ENCODE data around the gene C1orf21.

Gene C1orf21

DNA sequence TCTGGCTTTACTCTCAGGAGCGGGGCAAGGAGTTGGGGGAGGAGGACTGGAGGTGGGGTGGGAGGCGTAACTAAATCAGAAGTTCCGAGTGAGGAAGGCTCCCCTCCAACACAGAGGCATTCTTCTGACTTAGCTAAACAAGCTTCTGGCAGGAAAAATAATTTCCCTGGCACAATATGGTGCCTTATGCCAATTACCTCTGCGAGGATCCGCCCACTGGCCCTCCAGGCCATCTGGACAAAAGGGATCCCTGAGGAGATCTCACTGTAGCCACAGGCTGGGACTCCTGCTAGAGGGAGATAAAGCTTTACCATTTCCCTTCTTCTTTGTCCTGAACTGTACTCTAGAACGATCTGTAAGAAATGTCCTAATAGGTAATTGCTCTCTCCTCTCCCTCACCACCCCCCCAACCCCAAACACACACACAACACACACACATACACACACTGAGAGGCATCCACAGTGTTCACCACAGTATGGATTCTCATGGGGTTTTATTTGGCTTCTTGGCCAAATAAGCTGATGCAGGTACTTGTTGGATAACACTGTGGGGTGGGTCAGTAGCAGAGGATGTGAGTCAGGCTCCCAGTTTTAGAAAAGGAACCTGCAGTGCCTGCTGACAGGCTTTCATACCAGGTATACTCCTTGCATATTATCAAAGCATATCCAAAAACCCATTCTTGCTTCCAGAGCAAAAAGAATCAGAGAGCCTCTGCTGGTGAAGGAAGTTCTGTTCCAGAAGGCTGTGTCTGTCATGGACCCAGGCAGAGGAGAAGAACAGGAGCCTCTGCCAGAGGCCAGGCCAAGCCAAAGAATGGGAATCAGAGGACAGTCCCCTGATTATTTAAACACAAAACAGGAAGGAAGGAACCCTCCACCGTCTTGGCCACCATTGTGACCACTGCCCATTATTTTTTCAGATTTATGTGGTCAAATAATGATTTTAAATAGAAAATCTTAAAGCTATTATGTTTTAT, 169.1 kb downstream of the C1orf21 start:
- no peak for DNase-seq (ENCODE audit: low read depth, low spot score)

DNA sequence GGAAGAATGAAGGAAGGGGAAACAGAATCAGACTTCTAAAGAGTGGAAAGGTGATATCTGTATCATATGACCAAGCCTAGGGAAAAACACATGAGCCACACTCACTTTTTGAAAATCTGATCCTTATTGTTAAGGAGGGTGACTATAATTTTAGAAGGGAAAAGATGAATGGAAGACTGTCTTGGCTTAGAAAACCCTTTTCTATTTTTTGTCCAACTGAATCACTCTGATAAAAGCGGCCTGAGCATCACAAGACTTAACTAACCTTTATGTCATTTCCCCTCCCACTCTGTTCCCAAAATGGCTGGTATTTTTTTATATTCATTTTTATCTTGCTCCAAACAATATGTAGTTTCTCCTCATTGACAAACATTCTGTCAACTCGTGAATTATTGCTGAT, 169.8 kb downstream of the C1orf21 start:
- no peak for DNase-seq (ENCODE audit: low read depth, low spot score)

- DNase-seq (ENCODE audit: low read depth, low spot score), result no peak
These were observed 170.9 kb downstream of the C1orf21 start for GRCh38 chr1:184557423-184558347.

- no peak for DNase-seq (ENCODE audit: low read depth, low spot score)
These were observed 171.9 kb downstream of the C1orf21 start for GRCh38 chr1:184558691-184559090.

DNA sequence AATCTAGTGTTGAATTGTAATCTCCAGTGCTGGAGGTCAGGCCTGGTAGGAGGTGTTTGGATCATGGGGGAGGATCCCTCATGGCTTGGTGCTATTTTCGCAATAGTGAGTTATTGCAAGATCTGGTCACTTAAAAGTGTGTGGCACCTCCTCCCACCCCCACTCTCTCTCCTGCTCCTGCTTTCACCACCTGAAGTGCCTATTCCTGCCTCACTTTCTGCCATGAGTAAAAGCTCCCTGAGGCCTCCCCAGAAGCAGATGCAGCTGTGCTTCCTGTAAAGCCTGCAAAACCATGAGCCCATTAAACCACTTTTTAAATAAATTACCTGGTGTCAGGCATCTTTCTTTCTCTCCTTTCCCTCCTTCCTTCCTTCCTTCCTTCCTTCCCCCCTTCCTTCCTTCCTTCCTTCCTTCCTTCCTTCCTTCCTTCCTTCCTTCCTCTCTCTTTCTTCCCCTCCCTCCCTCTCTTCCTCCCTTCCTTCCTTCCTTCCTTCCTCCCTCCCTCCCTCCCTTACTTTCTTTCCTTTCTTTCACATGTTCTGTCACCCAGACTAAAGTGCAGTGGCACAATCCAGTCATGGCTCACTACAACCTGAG, 172.4 kb downstream of the C1orf21 start:
- DNase-seq (ENCODE audit: low read depth, low spot score), result no peak

DNA sequence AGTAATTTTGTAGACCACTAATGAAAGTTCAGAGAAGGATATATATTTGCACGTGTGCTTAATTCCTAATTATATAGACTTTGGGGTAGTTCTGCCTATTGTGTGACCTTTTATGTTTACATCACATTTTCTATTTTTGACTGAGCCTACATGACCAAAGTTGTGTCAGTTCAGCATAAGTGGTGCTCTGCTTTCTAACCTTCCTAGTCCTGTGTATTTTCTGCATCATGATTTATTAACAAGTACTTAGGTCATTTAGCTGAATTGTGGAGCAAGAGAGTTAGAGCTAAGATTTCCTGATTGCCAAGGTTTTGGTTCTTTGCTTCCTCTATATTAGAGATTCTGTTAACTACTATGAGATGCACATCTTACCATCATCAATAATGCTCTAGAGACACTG, 176.0 kb downstream of the C1orf21 start:
- DNase-seq (ENCODE audit: low read depth, low spot score), result no peak

- no peak for DNase-seq (ENCODE audit: low read depth, low spot score)
These were observed 176.5 kb downstream of the C1orf21 start for GRCh38 chr1:184563308-184563707.

DNA sequence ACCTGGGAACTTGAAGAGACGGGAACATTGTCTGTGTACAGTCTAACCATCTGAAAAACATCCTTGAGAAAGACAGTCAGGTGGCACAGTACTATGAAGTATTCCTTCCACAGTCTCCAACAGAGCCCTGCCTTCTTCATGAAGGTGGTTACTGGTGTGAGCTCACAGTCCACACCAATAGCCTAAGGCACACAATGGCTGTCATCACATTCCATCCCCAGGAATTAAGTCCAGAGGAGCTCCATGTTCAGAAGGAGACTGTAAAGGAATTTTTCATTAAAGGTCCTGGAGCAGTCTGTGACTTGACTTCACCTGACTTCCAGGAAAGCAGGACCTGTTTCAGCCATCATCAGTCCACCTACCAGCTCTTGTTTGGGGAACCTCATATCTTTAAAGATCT, 180.2 kb downstream of the C1orf21 start:
- DNase-seq (ENCODE audit: low read depth, low spot score), result no peak

GRCh38 chr1:184567637-184568036, 180.8 kb downstream of the C1orf21 start:
- DNase-seq (ENCODE audit: low read depth, low spot score), result no peak

DNA sequence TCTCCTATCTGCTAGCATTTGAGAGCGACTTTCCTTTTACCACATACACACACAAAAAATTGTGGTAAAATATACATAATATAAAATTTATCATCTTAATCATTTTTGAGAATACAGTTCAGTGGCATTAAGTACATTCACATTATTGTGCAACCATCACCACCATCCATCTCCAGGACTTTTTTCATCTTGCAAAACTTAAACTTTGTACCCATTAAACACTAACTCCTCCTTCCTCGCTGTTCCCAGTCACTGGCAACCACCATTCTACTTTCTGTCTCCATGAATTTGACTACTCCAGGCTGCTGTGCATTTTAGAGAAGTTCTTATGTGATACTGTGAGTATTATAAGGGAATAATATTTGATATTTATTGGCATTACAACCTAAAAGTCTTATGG, 181.3 kb downstream of the C1orf21 start:
- DNase-seq (ENCODE audit: low read depth, low spot score), result no peak

GRCh38 chr1:184569106-184569505, 182.3 kb downstream of the C1orf21 start:
- no peak for DNase-seq (ENCODE audit: low read depth, low spot score)

- no peak for DNase-seq (ENCODE audit: low read depth, low spot score)
These were observed 187.8 kb downstream of the C1orf21 start for GRCh38 chr1:184574588-184574987.

DNA sequence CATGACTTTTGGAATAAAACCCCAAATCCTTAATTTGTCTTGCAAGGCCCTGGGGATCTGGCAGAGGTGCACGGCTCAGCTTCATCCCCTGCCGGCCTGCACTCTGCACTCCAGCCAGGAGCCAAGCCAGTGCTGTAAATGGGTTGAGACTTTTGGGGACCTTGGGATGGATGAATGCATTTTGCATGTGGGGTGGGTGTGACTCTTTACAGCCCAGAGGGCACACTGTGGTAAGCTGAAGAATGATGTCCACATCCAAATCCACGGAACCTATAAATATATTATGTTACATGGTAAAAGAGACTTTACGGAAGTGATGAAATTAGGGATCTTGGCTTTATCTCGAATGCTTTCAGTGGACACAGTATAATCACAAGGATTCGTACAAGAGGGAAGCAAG, 190.0 kb downstream of the C1orf21 start:
- DNase-seq (ENCODE audit: low read depth, low spot score), result no peak

GRCh38 chr1:184577319-184577718, 190.5 kb downstream of the C1orf21 start:
- no peak for DNase-seq (ENCODE audit: low read depth, low spot score)

- DNase-seq (ENCODE audit: low read depth, low spot score), result no peak
These were observed 195.6 kb downstream of the C1orf21 start for GRCh38 chr1:184582411-184582810.

- DNase-seq (ENCODE audit: low read depth, low spot score), result no peak
These were observed 197.0 kb downstream of the C1orf21 start for GRCh38 chr1:184583849-184584248.

- DNase-seq (ENCODE audit: low read depth, low spot score), result no peak
These were observed 201.9 kb downstream of the C1orf21 start for GRCh38 chr1:184588701-184589100.

GRCh38 chr1:184590163-184590750, 203.4 kb downstream of the C1orf21 start:
- DNase-seq (ENCODE audit: low read depth, low spot score), result no peak

DNA sequence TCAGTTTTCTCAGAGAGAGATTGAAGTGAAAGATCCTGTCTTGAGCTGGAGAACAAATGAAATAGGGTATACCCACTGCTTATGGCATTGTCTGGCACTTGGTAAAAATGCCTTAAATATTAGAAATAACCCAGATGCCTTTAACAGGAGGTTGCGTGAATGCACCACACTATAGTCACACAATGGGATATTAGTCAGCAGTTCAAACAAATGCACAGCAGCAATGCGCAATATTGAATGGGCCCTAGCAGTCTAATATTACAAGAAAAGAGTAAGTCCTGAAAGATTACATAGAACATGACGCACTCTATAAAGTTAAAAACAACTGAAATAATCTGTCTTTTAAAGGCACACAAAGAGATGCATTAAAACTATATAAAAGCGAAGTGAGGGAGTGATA, 206.8 kb downstream of the C1orf21 start:
- DNase-seq (ENCODE audit: low read depth, low spot score), result no peak

- DNase-seq (ENCODE audit: low read depth, low spot score), result no peak
These were observed 208.8 kb downstream of the C1orf21 start for GRCh38 chr1:184595596-184595995.

DNA sequence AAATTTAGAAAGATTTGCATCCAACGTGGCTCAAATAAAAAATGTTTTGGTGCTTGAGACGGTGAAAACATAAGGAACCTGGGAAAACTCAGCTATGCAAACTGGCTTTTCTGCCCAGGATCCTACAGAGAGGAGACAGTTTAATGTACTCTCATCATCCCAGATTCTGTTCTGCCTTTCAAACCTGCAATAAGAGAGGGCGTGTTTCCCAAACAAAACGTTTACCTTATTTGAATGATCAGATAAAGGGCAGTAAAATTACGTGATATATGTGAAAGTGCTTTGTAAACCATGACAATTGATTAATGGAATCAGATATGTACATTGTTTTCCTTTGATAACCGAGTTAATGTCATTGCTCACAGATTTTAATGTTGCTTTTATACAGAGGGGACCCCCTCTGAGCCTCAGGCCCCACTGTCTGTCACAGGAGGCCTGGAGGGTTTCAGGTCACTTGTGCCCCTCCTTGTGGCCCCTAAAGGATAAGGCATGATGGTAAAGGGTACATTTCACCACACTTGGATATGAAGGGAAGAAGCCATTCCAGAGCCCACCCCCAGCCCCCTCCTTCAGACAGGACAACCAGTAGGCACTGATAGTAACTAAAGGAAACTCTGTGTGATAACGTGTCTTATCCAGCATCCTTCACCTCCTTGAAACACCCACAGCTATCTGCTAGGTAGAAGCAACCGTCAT, 210.3 kb downstream of the C1orf21 start:
- DNase-seq (ENCODE audit: low read depth, low spot score), result no peak

Data from activated naive CD8-positive, alpha-beta T cell treated with anti-CD3 and anti-CD28 coated beads, Interleukin-2, amount 50 U/mL, for 16 hours (primary cell).